Stimulated activated CD8-positive, alpha-beta memory T cell treated with anti-CD3 and anti-CD28 coated beads, Interleukin-12 subunit alpha, Interleukin-12 subunit beta, amount 100 ng/mL, for 24 hours (primary cell): Measurements from ENCODE around the gene ZMYM4.
"Not testable (repeated sequence)": the region's sequence is repeated elsewhere in the genome, so short reads cannot be mapped to it uniquely, and the experiment has no call there.

Experiments used
- DNase-seq: peaks from one replicate; pipeline ENCODE4 v3.0.0-alpha.2; 2020; ENCODE audit errors: extremely low read depth

The ZMYM4 gene

GRCh38 chr1:35268282-35269200 is at the start of gene ZMYM4:
ZMYM4 (plus strand) TSS chr1:35268709; CDS start chr1:35269047, 338 bp downstream.
- peak; percentile 75 for DNase-seq

DNA sequence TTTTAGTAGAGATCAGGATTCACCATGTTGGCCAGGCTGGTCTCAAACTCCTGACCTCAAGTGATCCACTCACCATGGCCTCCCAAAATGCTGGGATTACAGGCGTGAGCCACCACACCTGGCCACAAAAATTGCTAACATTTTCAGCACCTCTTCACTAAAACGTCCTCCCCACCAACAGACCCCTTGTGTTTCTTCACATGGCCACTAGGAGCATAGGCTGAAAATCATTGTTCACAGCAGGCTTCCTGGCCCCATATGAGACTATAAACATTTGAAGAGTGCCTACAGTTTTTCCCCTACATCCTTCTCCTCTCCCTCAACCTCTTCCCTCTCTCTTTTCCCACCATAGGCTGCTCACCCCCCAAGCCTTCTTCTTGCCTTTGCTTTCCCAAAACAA is 47.5 kb upstream of the ZMYM4 start:
- DNase-seq: no peak

DNA sequence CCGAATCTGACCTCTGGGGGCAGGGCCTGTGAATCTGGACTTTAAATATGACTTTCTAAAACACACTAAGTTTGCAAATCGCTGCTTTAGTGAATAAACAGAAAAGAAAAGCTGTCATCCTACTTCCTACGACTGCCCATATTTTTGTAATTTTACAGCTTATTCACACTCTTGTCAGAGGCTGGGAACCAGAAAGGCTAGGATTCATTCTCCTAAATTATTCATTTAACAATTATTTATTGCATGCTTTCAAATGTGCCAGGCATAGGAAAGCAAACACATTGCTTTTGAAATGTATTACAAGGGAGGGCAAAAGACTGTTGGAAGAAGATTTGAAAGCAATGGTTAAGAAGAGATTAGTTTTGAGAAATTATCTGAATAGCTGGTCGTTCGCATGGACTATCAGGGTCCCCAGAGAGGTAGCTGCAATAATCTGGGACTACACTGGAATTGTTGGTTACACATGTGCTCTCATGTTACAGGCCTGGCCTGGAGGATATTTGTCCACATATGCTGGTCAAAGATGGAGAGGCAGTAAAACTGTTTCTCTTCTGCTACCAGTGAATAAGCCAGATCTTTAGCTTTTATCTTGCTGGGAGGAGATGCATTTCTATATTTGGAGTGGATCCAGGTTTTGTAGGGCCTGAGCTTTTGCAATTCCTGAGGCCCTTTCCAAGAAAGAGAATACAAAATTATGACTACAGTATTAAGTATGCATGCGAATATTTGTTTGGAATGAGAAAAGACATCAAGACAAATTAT is 46.0 kb upstream of the ZMYM4 start:
- no peak for DNase-seq

GRCh38 chr1:35223084-35223630 is 45.4 kb upstream of the ZMYM4 start:
- DNase-seq: no peak

- no peak for DNase-seq
Observed at GRCh38 chr1:35226546-35226945, 42.0 kb upstream of the ZMYM4 start.

DNA sequence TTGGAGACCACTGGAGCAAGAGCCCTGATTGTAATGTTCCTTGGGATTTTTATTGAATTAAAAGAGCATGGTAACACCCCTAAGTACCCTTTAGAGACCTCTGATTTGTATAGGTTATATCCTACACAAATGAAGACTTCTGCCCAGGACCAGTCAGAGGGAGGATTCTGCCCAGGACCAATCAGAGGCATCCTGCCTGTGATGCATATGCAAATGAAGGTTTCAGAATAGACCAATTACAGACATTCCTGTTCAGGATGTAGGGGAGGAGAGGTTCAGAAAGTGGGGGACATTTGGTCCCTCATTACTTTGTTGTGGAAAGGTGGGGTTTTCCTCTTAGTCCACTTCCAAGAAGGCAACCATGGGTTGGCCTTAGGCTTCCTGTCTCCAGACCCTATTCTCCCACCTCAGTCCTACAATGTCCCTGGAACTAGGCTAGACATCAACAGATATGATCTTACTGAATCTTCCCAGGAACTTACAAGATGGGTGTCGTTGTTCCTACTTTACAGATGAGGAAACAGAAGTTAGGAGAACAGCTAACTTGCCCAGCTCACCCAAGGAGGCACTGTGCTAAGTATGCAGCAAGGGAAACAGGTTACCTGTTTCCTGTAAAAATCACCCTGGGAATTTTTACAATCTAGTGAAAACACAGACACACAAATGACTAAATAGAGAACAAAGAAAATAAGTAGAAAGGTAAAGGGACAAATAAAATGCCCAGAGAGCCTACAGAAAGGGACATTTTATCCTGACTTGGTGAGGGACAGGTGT is 38.7 kb upstream of the ZMYM4 start:
- no peak for DNase-seq

GRCh38 chr1:35231287-35231686 is 37.2 kb upstream of the ZMYM4 start:
- no peak for DNase-seq

- not testable (repeated sequence) for DNase-seq
Observed at GRCh38 chr1:35236772-35237171, 31.7 kb upstream of the ZMYM4 start.

- DNase-seq: no peak
Observed at GRCh38 chr1:35243691-35244090, 24.8 kb upstream of the ZMYM4 start.

GRCh38 chr1:35247256-35247655 is 21.3 kb upstream of the ZMYM4 start:
- DNase-seq: no peak

DNA sequence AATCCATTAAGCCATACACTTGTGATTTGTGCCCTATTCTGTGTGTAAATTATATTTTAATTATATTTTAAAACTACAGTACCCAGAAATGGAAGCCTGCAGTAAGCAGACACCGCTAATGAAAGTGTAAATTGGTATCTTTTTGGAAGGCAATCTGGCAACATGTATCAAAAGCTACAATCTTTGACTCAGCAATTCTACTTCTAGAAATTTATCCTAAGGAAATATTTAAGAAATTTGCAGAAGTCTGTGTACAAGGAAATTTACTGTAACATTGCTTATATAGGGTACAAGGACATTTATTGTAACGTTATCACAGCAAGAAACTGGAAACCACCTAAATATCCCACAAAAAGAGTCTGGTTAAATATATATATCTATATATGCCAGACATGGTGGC is 14.6 kb upstream of the ZMYM4 start:
- no peak for DNase-seq

DNA sequence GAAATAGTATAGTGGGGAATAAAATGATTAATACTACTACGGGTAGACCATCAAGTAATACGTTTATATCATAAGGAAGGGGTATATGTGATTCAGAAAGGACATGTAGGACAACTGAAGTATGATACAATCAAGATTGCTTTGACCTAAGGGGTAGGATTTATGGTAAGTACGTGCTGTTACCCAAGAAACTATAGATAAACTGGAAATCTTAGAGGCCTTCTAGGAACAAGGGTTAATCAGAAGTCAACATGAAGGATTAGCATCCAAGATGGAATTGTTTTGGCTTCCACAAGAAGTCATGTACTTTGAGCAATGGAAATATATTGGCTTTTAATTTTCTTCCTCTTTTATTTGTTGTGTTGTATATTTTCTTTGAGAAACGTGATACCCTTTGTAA is 13.2 kb upstream of the ZMYM4 start:
- DNase-seq: no peak

DNA sequence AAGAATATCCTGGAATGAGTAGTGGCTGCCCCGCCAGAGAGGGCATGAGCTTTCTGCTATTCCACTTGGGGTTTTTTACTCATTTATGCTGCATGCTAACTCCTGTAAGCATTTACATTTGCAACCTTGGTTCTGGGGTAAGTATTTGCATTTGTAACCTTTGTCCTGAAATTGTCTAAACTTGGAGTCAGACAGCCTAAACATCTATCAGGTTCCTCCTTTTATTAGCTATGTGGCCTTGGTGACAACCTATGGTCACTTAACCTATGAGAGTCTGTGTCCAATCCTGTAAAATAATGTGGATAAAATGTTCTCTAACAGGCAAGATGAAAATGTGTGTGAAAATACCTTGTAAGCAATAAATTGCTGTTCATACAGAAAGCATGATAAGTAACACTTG is 8.9 kb upstream of the ZMYM4 start:
- no peak for DNase-seq

DNA sequence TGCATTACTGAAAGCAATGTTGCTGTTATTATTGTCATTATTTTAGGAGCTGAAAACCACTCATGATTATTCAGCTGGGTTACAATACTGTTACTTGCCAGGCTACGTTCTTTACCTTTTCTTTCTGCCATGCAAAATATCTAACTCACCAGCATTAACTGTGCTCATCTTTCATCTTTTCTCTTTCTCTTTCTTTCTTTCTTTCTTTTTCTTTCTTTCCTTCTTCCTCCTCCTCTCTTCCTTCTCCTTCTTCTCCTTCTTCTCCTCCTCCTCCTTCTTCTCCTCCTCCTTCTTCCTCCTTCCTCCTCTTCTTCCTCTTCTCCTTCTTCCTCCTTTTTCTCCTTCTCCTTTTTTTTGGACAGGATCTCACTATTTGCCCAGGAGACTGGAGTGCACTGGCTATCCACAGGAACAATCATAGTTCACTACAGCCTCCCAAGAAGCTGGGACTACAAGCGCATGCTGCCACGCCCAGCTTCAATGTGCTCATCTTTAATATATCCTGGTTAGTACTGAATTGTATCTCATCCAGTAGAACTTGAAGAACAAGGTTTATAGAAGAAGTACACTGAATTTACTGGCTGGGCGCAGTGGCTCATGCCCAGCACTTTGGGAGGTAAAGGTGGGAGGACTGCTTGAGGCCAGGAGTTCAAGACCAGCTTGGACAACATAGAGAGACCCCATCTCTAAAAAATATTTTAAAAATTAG is 6.9 kb upstream of the ZMYM4 start:
- no peak for DNase-seq

GRCh38 chr1:35264035-35264434 is 4.5 kb upstream of the ZMYM4 start:
- no peak for DNase-seq

- DNase-seq: no peak
Observed at GRCh38 chr1:35264871-35265270, 3.6 kb upstream of the ZMYM4 start.

DNA sequence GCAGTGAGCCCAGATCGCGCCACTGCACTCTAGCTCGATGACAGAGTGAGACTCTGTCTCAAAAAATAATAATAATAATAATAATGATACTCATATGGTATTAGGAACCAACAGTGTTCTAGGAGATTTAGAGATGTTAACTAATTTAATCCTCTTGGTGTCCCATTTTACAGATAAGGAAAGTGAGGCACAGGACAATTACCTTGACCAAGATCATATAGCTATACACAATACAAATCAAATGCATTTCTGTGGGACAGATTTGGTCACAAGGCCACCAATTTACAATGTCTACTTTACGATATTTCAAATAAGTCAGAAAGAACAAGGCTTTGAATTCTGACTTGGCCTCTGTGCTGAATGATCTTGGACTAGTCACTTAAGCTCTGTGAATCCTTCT is 2.2 kb upstream of the ZMYM4 start:
- DNase-seq: no peak

DNA sequence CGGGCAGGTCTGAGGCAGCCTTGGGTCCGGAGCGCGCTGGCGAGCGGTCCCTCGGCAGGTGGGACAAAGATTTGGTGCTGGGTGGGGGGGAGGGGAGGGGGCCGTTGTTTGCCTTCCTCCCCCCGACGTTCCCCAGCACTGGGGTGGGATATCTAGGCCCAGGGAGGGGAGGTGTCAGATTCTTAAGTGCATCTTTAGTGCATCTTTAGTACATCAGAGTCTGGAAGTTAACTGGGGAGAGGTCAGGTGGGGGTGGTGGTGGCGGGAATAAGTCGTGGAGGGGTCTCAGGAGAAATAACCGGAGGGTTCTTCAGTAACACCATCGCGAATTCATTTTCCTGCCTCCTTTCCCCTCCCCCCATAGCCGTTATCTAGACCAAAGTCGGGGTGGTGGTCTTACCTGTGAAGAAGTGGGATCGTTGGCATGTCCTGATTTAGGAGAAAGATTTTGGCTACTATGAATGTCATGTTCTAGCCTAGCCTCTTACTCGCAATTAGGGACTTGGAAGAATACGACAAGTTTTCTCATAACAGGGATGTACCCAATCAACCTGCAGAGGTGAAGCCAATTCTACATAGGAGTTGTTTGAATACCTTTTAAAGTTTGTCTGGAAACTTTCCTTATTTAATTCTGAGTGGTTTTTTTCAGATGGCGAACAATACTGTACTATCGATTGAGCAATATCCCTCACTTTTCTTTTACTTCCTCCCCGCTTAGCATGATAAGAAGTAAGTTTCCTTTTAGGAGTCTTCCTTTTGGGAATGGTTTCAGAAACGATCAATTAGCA is 886 bp downstream of the ZMYM4 start:
- no peak for DNase-seq

GRCh38 chr1:35269989-35270289 is 1.4 kb downstream of the ZMYM4 start:
- no peak for DNase-seq

- DNase-seq: no peak
Observed at GRCh38 chr1:35270836-35271235, 2.3 kb downstream of the ZMYM4 start.

DNA sequence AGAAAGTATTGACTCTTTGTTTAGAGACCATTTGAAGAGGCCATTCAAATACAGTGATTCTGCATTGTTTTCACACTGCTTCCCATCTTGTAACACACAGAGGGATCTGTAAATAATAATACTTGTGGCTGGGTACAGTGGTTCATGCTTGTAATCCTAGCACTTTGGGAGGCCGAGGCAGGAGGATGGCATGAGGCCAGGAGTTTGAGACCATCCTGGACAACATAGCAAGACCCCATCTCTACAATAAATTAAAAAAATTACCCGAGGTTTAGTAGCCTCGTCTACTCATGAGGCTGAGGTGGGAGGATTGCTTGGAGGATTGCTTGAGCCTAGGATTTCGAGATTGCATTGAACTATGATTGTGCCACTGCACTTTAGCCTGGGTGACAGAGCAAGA is 5.7 kb downstream of the ZMYM4 start:
- no peak for DNase-seq
